ENCODE data around the gene PSMA8. TPM values are rescaled to one million over a fixed set of nuclear protein-coding genes. Genes with fewer than 3 reads are reported as not detected.
A peak's percentile ranks its signal among the peaks of the same experiment; 100 is the strongest.

PSMA8 gene
- total and polyA plus RNA-seq, 2 of the 13 experiments (the other 11 are each of a cell fraction or from before 2014, with no cell fraction given) = not detected

DNA sequence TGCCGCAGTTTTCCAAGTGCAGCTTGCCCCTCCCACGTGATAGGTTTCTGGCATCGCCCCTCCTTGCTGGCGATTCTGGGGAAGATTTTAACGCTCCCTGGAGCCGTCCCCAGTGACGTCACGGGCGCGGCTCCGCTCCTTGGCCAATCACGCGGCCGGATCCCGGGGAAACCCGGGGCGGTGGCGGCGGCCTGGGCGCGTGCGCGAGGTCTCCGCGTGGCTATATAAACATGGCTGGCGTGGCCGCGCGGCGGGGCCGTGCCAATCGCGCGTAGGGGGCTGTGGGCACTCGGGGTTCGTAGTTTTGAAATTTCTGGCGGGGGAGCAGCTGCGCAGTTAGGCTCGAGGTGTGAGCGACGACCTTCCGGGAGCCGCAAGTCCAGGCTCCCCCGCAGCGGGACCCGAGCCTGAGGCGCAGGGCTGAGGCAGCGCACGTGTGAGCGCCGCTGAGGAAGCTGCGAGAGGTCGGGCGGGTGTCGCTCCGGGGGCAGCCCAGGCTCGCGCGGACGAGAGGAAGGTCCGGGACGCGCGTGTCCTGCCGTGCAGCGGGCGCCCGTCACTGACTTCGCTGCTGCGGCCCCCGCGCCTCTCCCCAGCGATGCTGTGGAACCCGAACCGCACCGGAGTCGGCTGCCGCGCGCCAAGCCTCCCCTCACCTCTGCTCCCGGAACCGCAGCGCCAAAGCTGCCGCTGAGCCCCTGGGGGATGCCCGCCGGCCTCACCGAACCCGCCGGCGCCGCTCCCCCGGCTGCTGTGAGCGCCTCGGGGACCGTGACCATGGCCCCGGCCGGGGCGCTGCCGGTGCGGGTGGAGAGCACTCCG is 92.8 kb downstream of the PSMA8 start, which contains the start of gene TAF4B (continued):
- no peak for TF ChIP-seq SOX6 (IDR thresholded peaks at IDR 0.05)
- TF ChIP-seq SOX6 (CRISPR knock-in tag; IDR thresholded peaks at IDR 0.05) = peak; percentile 11; the same call in 1 of the 2 replicates
- TF ChIP-seq FOXK1 (CRISPR knock-in tag; IDR thresholded peaks at IDR 0.05; ENCODE audit: borderline replicate concordance, low read depth) = peak; percentile 82; the same call in 1 of the 2 replicates
- TF ChIP-seq, protein P1, sequence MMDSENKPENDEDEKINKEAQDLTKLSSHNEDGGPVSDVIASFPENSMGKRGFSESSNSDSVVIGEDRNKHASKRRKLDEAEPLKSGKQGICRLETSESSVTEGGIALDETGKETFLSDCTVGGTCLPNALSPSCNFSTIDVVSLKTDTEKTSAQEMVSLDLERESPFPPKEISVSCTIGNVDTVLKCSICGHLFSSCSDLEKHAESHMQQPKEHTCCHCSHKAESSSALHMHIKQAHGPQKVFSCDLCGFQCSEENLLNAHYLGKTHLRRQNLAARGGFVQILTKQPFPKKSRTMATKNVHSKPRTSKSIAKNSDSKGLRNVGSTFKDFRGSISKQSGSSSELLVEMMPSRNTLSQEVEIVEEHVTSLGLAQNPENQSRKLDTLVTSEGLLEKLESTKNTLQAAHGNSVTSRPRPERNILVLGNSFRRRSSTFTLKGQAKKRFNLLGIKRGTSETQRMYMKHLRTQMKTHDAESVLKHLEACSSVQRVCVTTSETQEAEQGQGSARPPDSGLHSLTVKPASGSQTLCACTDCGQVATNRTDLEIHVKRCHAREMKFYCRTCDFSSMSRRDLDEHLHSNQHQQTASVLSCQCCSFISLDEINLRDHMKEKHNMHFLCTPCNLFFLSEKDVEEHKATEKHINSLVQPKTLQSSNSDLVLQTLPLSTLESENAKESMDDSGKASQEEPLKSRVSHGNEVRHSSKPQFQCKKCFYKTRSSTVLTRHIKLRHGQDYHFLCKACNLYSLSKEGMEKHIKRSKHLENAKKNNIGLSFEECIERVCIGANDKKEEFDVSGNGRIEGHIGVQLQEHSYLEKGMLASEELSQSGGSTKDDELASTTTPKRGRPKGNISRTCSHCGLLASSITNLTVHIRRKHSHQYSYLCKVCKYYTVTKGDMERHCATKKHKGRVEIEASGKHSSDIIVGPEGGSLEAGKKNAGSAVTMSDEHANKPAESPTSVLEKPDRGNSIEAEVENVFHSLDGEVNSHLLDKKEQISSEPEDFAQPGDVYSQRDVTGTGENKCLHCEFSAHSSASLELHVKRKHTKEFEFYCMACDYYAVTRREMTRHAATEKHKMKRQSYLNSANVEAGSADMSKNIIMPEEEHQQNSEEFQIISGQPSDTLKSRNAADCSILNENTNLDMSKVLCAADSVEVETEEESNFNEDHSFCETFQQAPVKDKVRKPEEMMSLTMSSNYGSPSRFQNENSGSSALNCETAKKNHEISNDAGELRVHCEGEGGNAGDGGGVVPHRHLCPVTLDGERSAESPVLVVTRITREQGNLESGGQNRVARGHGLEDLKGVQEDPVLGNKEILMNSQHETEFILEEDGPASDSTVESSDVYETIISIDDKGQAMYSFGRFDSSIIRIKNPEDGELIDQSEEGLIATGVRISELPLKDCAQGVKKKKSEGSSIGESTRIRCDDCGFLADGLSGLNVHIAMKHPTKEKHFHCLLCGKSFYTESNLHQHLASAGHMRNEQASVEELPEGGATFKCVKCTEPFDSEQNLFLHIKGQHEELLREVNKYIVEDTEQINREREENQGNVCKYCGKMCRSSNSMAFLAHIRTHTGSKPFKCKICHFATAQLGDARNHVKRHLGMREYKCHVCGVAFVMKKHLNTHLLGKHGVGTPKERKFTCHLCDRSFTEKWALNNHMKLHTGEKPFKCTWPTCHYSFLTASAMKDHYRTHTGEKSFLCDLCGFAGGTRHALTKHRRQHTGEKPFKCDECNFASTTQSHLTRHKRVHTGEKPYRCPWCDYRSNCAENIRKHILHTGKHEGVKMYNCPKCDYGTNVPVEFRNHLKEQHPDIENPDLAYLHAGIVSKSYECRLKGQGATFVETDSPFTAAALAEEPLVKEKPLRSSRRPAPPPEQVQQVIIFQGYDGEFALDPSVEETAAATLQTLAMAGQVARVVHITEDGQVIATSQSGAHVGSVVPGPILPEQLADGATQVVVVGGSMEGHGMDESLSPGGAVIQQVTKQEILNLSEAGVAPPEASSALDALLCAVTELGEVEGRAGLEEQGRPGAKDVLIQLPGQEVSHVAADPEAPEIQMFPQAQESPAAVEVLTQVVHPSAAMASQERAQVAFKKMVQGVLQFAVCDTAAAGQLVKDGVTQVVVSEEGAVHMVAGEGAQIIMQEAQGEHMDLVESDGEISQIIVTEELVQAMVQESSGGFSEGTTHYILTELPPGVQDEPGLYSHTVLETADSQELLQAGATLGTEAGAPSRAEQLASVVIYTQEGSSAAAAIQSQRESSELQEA (CRISPR knock-in tag; IDR thresholded peaks at IDR 0.05; ENCODE audit: not compliant biosample characterization) = peak; percentile 63

Measured in HepG2 (cell line).